Amniotic stem cell (primary cell): Measurements from ENCODE around the gene ST7L.
A peak's percentile ranks its signal among the peaks of the same experiment; 100 is the strongest.

ENCODE experiments used
- DNase-seq: peaks from one replicate; lab custom pipeline; 2025; lab: John Stamatoyannopoulos, UW

ST7L gene

GRCh38 chr1:112618114-112618720 lies 724 bp downstream of the ST7L start:
- no peak for DNase-seq

GRCh38 chr1:112614460-112615065 lies 4.4 kb downstream of the ST7L start:
- no peak for DNase-seq

- no peak for DNase-seq
Observed at GRCh38 chr1:112605633-112606327, 13.2 kb downstream of the ST7L start.

GRCh38 chr1:112603541-112603940 lies 15.4 kb downstream of the ST7L start:
- DNase-seq = no peak

- DNase-seq = no peak
Observed at GRCh38 chr1:112603012-112603411, 15.9 kb downstream of the ST7L start.

GRCh38 chr1:112599477-112599876 lies 19.5 kb downstream of the ST7L start:
- DNase-seq = no peak

- no peak for DNase-seq
Observed at GRCh38 chr1:112594208-112594876, 24.6 kb downstream of the ST7L start.

- DNase-seq = no peak
Observed at GRCh38 chr1:112589766-112590165, 29.2 kb downstream of the ST7L start.

GRCh38 chr1:112583366-112583765 lies 35.6 kb downstream of the ST7L start:
- no peak for DNase-seq

- no peak for DNase-seq
Observed at GRCh38 chr1:112581586-112582192, 37.3 kb downstream of the ST7L start.

GRCh38 chr1:112579801-112580510 lies 39.0 kb downstream of the ST7L start:
- DNase-seq = no peak

GRCh38 chr1:112576240-112576639 lies 42.7 kb downstream of the ST7L start:
- DNase-seq = no peak

- peak; percentile 87 for DNase-seq
Observed at GRCh38 chr1:112575154-112575804, 43.7 kb downstream of the ST7L start.

- DNase-seq = no peak
Observed at GRCh38 chr1:112565800-112566199, 53.1 kb downstream of the ST7L start.

GRCh38 chr1:112564081-112564480 lies 54.9 kb downstream of the ST7L start:
- DNase-seq = no peak

GRCh38 chr1:112563341-112563740 lies 55.6 kb downstream of the ST7L start:
- no peak for DNase-seq

- no peak for DNase-seq
Observed at GRCh38 chr1:112558634-112559033, 60.3 kb downstream of the ST7L start.

- DNase-seq = no peak
Observed at GRCh38 chr1:112557385-112557784, 61.6 kb downstream of the ST7L start.

- no peak for DNase-seq
Observed at GRCh38 chr1:112554411-112554810, 64.5 kb downstream of the ST7L start.

- no peak for DNase-seq
Observed at GRCh38 chr1:112549590-112549989, 69.4 kb downstream of the ST7L start.

- no peak for DNase-seq
Observed at GRCh38 chr1:112548547-112548946, 70.4 kb downstream of the ST7L start.
